Prostate gland (tissue), 2 donors: ENCODE measurements around the gene ZFHX3. TPM values are rescaled to one million over a fixed set of nuclear protein-coding genes. Genes with fewer than 3 reads are reported as not detected.

Experiments
- DNase-seq: peaks from one replicate; pipeline ENCODE4 v3.0.0-alpha.2; 2019; ENCODE audit warnings: low spot score
- H3K27ac ChIP-seq, 2 donors: fragments of 200-600 bp; sonication (generic); 2 replicates each; pipeline ENCODE4 v1.5.1; 2017 to 2019
- H3K27me3 ChIP-seq: fragments of 200-600 bp; sonication (generic); replicated peaks from 2 replicates; pipeline ENCODE4 v1.5.1; 2019; ENCODE audit not compliant: insufficient read depth
- H3K36me3 ChIP-seq, 2 donors: fragments of 200-600 bp; sonication (generic); 1 replicate in 1 of 2; 2 replicates in 1 of 2; pipeline versions ENCODE4 v1.5.1 to v1.8.1; 2017 to 2019
- H3K4me1 ChIP-seq: fragments of 200-600 bp; sonication (generic); replicated peaks from 2 replicates; pipeline ENCODE4 v1.5.1; 2019
- H3K4me3 ChIP-seq, 2 donors: fragments of 200-600 bp; sonication (generic); 2 replicates each; pipeline ENCODE4 v1.5.1; 2017 to 2019
- H3K9me3 ChIP-seq: fragments of 200-600 bp; sonication (generic); 2 replicates; pipeline ENCODE4 v1.5.1; 2017
- CTCF ChIP-seq, 4 experiments: fragments of 200-600 bp in 2 of 4; fragments of 450-650 bp in 2 of 4; sonication (generic) in 2 of 4; IDR thresholded peaks; 1 replicate in 3 of 4; 2 replicates in 1 of 4; pipeline ENCODE4 v1.5.1; 2016 to 2019; ENCODE audit warnings: antibody characterized with exemption in 4 of 4, mild to moderate bottlenecking in 2 of 4, moderate library complexity in 2 of 4
- POLR2A ChIP-seq: fragments of 450-650 bp; IDR thresholded peaks from one replicate; pipeline ENCODE4 v1.6.1; 2016; ENCODE audit warnings: antibody characterized with exemption, mild to moderate bottlenecking
- POLR2AphosphoS5 ChIP-seq: sonication (generic); formaldehyde crosslinking; IDR thresholded peaks from one replicate; pipeline ENCODE4 v1.6.1; 2017; ENCODE audit warnings: antibody characterized with exemption
- WGBS: methylation state at CpG from one replicate; pipeline ENCODE4 v1.1.5; 2018; 5-methylcytosine and 5-hydroxymethylcytosine counted together
- intact Hi-C: fragments of 100-400 bp; cut with DNase I; formaldehyde crosslinking; loops from one replicate; pipeline ENCODE4 v1.14.2; 2022
- total RNA-seq, 2 donors: library from RNA; depleted of rRNA; stranded (reverse); fragments of >200 nt; gene quantifications; one replicate each; pipeline ENCODE4 v1.1.0, GENCODE V29; 2016

ZFHX3 gene
- total RNA-seq, 2 donors from 2014 or later: 51.1 to 53.9 TPM

GRCh38 chr16:72744076-72744793, 303.7 kb downstream of the ZFHX3 start:
- WGBS: 96% methylated on average over 2 of the region's 2 CpGs
- intact Hi-C loops: no loop called here
- Histone ChIP-seq H3K27ac (no peak overlapping the region), H3K9me3 (no peaks in the 10 kb centered on the region), H3K36me3 (no peaks in the 10 kb centered on the region), H3K4me3 (no peak overlapping the region), H3K27me3 (no peaks in the 10 kb centered on the region), H3K4me1 (no peaks in the 10 kb centered on the region)
- no peak for DNase-seq
- TF ChIP-seq CTCF (IDR thresholded peaks at IDR 0.05): no peak
- TF ChIP-seq POLR2AphosphoS5: no peak
- TF ChIP-seq POLR2A: no peak

GRCh38 chr16:72743011-72743761, 304.7 kb downstream of the ZFHX3 start:
- no peak overlapping the region for H3K27ac ChIP-seq
- H3K4me1 ChIP-seq: no peaks in the 10 kb centered on the region
- intact Hi-C loops: no loop called here
- H3K9me3 ChIP-seq: no peaks in the 10 kb centered on the region
- TF ChIP-seq POLR2AphosphoS5 (no peak), CTCF (IDR thresholded peaks at IDR 0.05) (no peak), POLR2A (no peak)
- H3K4me3 ChIP-seq: no peak overlapping the region
- WGBS: 91% methylated on average over 8 of the region's 8 CpGs
- H3K36me3 ChIP-seq: no peaks in the 10 kb centered on the region
- no peak for DNase-seq
- no peaks in the 10 kb centered on the region for H3K27me3 ChIP-seq

GRCh38 chr16:72740347-72740746, 307.6 kb downstream of the ZFHX3 start:
- TF ChIP-seq POLR2AphosphoS5: no peak
- TF ChIP-seq CTCF (IDR thresholded peaks at IDR 0.05): no peak
- no peak for TF ChIP-seq POLR2A
- intact Hi-C loops: no loop called here
- 49% methylated on average over 2 of the region's 2 CpGs for WGBS
- Histone ChIP-seq H3K9me3 (no peaks in the 10 kb centered on the region), H3K27ac (no peak overlapping the region), H3K36me3 (no peaks in the 10 kb centered on the region), H3K27me3 (no peaks in the 10 kb centered on the region), H3K4me3 (no peak overlapping the region), H3K4me1 (no peaks in the 10 kb centered on the region)
- DNase-seq: no peak

GRCh38 chr16:72739577-72739976, 308.4 kb downstream of the ZFHX3 start:
- no peak for TF ChIP-seq CTCF (IDR thresholded peaks at IDR 0.05)
- no peak for TF ChIP-seq POLR2AphosphoS5
- TF ChIP-seq POLR2A: no peak
- H3K27me3 ChIP-seq: no peaks in the 10 kb centered on the region
- no peak for DNase-seq
- no peak overlapping the region for H3K27ac ChIP-seq
- H3K4me1 ChIP-seq: no peaks in the 10 kb centered on the region
- H3K36me3 ChIP-seq: no peaks in the 10 kb centered on the region
- 9% methylated on average over 1 of the region's 1 CpG for WGBS
- no peak overlapping the region for H3K4me3 ChIP-seq
- intact Hi-C loops: no loop called here
- H3K9me3 ChIP-seq: no peaks in the 10 kb centered on the region
